Activated B cell treated with CpG ODN at 0.5 μM for 24 hours (primary cell): Measurements from ENCODE around the gene CYP26C1. TPM values are rescaled to one million over a fixed set of nuclear protein-coding genes. Genes with fewer than 3 reads are reported as not detected.

Experiments
- ATAC-seq: fragments of 200-7000 bp; cut with Tn5 transposase; one replicate; pipeline ENCODE4 v1.10.0; 2021; ENCODE audit warnings: low read depth, mild to moderate bottlenecking, moderate library complexity
- CTCF ChIA-PET: fragments of 350-600 bp; sonication (Branson Sonifier 250); formaldehyde crosslinking; loops from one replicate; lab custom pipeline; 2021; ENCODE audit warnings: antibody characterized with exemption; lab: Charles Lee
- POLR2A ChIA-PET: fragments of 350-600 bp; sonication (Branson Sonifier 250); formaldehyde crosslinking; loops from one replicate; lab custom pipeline; 2021; ENCODE audit warnings: antibody characterized with exemption; lab: Charles Lee
- DNase-seq: peaks from one replicate; pipeline ENCODE4 v3.0.0; 2022
- H3K27ac Mint-ChIP-seq: one replicate; pipeline ENCODE4 v1.8.0; 2020; ENCODE audit warnings: mixed read lengths
- H3K27me3 Mint-ChIP-seq: one replicate; pipeline ENCODE4 v1.8.0; 2021; ENCODE audit warnings: mixed read lengths
- H3K36me3 Mint-ChIP-seq: one replicate; pipeline ENCODE4 v1.8.0; 2021; ENCODE audit warnings: low read depth, mixed read lengths
- H3K4me1 Mint-ChIP-seq: one replicate; pipeline ENCODE4 v1.8.0; 2021; ENCODE audit warnings: mixed read lengths
- H3K4me3 Mint-ChIP-seq: one replicate; pipeline ENCODE4 v1.8.0; 2020; ENCODE audit warnings: mild to moderate bottlenecking, mixed read lengths
- H3K9me3 Mint-ChIP-seq: one replicate; pipeline ENCODE4 v1.8.0; 2020; ENCODE audit warnings: mixed read lengths
- intact Hi-C: fragments of 100-400 bp; cut with micrococcal nuclease; formaldehyde crosslinking; loops from one replicate; pipeline ENCODE4 v1.15.1; 2024
- total RNA-seq: library from RNA; stranded (reverse); gene quantifications from 2 replicates; pipeline ENCODE4 v1.2.3, GENCODE V29; 2022
- TF ChIP-seq, protein P1 (sequence below): fragments of 200-600 bp; IDR thresholded peaks from one replicate; pipeline ENCODE4 v1.8.0; 2022; ENCODE audit warnings: antibody characterized with exemption, mild to moderate bottlenecking

CYP26C1 gene
- total RNA-seq, 1 donor from 2014 or later: 0.24 TPM

- ATAC-seq: no peak
- no peaks in the 10 kb centered on the region for H3K9me3 Mint-ChIP-seq
Observed at GRCh38 chr10:93060887-93061593, 442 bp downstream of the CYP26C1 start.

GRCh38 chr10:93061594-93062513 is 1.3 kb downstream of the CYP26C1 start:
- peak overlapping the region; percentile 70 for H3K4me3 Mint-ChIP-seq
- peaks cover 43% of the 10 kb centered on the region for H3K27me3 Mint-ChIP-seq
- peak; percentile 36 for ATAC-seq
- peak overlapping the region; percentile 24 for H3K27ac Mint-ChIP-seq
- DNase-seq: no peak
- intact Hi-C loops: loop anchor here (1.0 kb wide), 1 partner anchor 12 kb away; no protein-coding TSS in a partner anchor
- TF ChIP-seq, protein P1, sequence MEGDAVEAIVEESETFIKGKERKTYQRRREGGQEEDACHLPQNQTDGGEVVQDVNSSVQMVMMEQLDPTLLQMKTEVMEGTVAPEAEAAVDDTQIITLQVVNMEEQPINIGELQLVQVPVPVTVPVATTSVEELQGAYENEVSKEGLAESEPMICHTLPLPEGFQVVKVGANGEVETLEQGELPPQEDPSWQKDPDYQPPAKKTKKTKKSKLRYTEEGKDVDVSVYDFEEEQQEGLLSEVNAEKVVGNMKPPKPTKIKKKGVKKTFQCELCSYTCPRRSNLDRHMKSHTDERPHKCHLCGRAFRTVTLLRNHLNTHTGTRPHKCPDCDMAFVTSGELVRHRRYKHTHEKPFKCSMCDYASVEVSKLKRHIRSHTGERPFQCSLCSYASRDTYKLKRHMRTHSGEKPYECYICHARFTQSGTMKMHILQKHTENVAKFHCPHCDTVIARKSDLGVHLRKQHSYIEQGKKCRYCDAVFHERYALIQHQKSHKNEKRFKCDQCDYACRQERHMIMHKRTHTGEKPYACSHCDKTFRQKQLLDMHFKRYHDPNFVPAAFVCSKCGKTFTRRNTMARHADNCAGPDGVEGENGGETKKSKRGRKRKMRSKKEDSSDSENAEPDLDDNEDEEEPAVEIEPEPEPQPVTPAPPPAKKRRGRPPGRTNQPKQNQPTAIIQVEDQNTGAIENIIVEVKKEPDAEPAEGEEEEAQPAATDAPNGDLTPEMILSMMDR: no peak
- peaks cover 22% of the 10 kb centered on the region for H3K36me3 Mint-ChIP-seq
- H3K4me1 Mint-ChIP-seq: peaks cover 38% of the 10 kb centered on the region
- H3K9me3 Mint-ChIP-seq: no peaks in the 10 kb centered on the region
- ChIA-PET POLR2A (no interaction called here), CTCF (interaction anchor here (1.5 kb wide), 1 partner anchor 8 kb away, joined by 3 read pairs; no protein-coding TSS in a partner anchor)

More at GRCh38 chr10:93060887-93061593, 442 bp downstream of the CYP26C1 start:
- ChIA-PET POLR2A (no interaction called here), CTCF (no interaction called here)
- H3K36me3 Mint-ChIP-seq: peaks cover 25% of the 10 kb centered on the region
- TF ChIP-seq, protein P1: no peak
- no peak overlapping the region for H3K27ac Mint-ChIP-seq
- peaks cover 38% of the 10 kb centered on the region for H3K4me1 Mint-ChIP-seq
- H3K4me3 Mint-ChIP-seq: peak overlapping the region; percentile 70
- H3K27me3 Mint-ChIP-seq: peaks cover 37% of the 10 kb centered on the region
- intact Hi-C loops: no loop called here
- no peak for DNase-seq

GRCh38 chr10:93062514-93063143 is 2.0 kb downstream of the CYP26C1 start:
- ChIA-PET POLR2A (no interaction called here), CTCF (interaction anchor here (1.5 kb wide), 1 partner anchor 9 kb away, joined by 3 read pairs; no protein-coding TSS in a partner anchor)
- TF ChIP-seq, protein P1: no peak
- H3K4me1 Mint-ChIP-seq: peaks cover 38% of the 10 kb centered on the region
- ATAC-seq: peak; percentile 74
- DNase-seq: no peak
- H3K4me3 Mint-ChIP-seq: peak overlapping the region; percentile 70
- H3K27me3 Mint-ChIP-seq: peaks cover 50% of the 10 kb centered on the region
- no peaks in the 10 kb centered on the region for H3K9me3 Mint-ChIP-seq
- peak overlapping the region; percentile 24 for H3K27ac Mint-ChIP-seq
- intact Hi-C loops: loop anchor here (1.0 kb wide), 1 partner anchor 12 kb away; no protein-coding TSS in a partner anchor
- peaks cover 19% of the 10 kb centered on the region for H3K36me3 Mint-ChIP-seq

GRCh38 chr10:93063144-93063976 is 2.8 kb downstream of the CYP26C1 start:
- Mint-ChIP-seq H3K27me3 (peaks cover 57% of the 10 kb centered on the region), H3K9me3 (no peaks in the 10 kb centered on the region), H3K27ac (no peak overlapping the region), H3K4me3 (peak overlapping the region; percentile 56), H3K36me3 (peaks cover 14% of the 10 kb centered on the region), H3K4me1 (peaks cover 38% of the 10 kb centered on the region)
- DNase-seq: no peak
- no peak for ATAC-seq
- TF ChIP-seq, protein P1: no peak
- ChIA-PET CTCF (interaction anchor here (1.5 kb wide), 1 partner anchor 10 kb away, joined by 3 read pairs; no protein-coding TSS in a partner anchor), POLR2A (no interaction called here)
- intact Hi-C loops: no loop called here
